ENCODE data around the gene MYOG. TPM values are rescaled to one million over a fixed set of nuclear protein-coding genes. Genes with fewer than 3 reads are reported as not detected.

MYOG gene
- total RNA-seq, 1 donor: not detected

DNA sequence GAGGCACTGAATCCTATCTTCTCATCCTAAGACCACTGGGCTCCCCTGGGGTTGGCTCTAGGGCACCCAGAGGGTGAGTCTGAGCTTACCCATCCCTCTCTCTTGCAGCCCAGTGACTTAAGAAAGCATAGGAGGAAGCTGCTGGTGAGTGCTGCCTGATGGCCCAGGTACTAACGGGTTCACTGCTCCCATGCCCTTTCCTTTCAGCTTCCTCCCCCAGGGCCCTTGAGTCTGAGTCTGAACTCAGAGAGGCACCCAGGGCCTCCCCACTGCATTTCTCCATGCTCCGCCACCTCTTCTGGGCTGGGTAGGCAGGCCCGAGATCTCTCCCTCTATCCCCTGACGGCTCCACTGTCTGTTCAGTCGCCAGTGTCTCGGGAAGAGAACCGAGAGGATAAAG lies 29.8 kb downstream of the MYOG start:
- TF ChIP-seq, protein P1, sequence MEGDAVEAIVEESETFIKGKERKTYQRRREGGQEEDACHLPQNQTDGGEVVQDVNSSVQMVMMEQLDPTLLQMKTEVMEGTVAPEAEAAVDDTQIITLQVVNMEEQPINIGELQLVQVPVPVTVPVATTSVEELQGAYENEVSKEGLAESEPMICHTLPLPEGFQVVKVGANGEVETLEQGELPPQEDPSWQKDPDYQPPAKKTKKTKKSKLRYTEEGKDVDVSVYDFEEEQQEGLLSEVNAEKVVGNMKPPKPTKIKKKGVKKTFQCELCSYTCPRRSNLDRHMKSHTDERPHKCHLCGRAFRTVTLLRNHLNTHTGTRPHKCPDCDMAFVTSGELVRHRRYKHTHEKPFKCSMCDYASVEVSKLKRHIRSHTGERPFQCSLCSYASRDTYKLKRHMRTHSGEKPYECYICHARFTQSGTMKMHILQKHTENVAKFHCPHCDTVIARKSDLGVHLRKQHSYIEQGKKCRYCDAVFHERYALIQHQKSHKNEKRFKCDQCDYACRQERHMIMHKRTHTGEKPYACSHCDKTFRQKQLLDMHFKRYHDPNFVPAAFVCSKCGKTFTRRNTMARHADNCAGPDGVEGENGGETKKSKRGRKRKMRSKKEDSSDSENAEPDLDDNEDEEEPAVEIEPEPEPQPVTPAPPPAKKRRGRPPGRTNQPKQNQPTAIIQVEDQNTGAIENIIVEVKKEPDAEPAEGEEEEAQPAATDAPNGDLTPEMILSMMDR (IDR thresholded peaks at IDR 0.05; ENCODE audit: insufficient read depth, low read length): no peak
- DNase-seq (ENCODE audit: low read depth): no peak
- H3K4me3 ChIP-seq (ENCODE audit: low read depth, low read length): no peak overlapping the region

DNA sequence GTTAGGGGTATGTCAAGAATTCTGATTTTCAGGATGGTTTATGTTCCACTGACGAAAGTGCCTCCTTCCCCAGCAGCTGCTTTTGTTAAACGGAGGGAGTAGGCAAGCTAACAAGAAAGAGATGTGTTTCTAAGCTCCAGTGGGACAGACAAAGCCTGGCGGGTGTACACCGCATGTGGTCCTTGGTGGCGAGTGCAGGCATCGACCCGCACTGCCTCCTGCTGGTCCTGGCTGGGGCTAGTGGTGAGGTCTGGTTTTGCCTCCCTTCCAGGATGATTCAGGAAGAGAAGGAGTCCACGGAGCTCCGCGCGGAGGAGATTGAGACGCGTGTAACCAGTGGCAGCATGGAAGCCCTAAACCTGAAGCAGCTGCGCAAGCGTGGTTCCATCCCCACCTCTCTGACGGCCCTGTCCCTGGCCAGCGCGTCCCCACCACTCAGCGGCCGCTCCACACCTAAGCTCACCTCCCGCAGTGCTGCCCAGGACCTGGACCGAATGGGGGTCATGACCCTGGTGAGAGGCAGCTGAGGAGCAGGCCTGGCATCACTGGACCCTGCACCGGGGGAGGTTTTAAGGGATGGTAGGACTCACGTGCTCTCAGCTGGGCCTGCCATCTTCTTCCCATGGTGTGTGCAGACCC lies 30.5 kb downstream of the MYOG start:
- H3K4me3 ChIP-seq (ENCODE audit: low read depth, low read length): no peak overlapping the region
- TF ChIP-seq, protein P1 (IDR thresholded peaks at IDR 0.05; ENCODE audit: insufficient read depth, low read length): no peak
- DNase-seq (ENCODE audit: low read depth): no peak

DNA sequence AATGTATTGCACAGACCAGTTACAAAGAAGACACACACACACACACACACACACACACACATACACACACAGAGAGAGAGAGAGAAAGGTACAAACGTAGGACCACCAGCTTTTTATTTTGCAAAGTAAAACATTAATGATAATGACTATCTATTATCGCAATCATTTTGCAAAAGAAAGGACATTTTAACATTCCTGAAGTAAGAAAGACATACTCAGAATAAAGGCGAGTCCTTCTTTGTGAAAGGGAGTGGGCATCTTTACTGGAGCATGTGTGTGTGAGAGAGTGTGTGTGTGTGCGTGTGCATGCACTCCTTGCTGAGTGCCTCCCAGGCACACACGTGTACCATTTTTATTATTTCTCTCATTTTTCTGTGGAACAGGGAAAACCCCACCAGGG lies 31.2 kb downstream of the MYOG start:
- TF ChIP-seq, protein P1 (IDR thresholded peaks at IDR 0.05; ENCODE audit: insufficient read depth, low read length): no peak
- H3K4me3 ChIP-seq (ENCODE audit: low read depth, low read length): no peak overlapping the region
- no peak for DNase-seq (ENCODE audit: low read depth)

DNA sequence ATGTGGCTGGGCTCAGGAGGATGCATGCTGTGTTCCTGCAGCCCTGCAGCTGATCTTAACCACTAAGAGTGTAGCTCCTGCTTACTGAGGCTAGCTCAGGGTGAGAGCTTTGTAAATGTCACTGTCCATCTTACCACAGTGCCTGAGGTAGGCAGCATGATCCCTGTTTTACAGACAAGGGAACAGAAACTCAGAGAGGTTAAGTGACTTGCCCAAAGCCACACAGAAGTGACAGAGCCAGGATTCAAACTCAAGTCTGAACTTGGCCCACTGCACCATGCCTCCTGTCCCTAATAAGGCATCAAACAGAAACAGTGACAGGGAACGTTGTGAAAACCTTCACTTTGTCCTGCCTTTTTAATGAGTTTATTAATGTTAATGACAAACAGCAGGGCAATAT lies 31.6 kb downstream of the MYOG start:
- TF ChIP-seq, protein P1 (IDR thresholded peaks at IDR 0.05; ENCODE audit: insufficient read depth, low read length): no peak
- no peak overlapping the region for H3K4me3 ChIP-seq (ENCODE audit: low read depth, low read length)
- no peak for DNase-seq (ENCODE audit: low read depth)

DNA sequence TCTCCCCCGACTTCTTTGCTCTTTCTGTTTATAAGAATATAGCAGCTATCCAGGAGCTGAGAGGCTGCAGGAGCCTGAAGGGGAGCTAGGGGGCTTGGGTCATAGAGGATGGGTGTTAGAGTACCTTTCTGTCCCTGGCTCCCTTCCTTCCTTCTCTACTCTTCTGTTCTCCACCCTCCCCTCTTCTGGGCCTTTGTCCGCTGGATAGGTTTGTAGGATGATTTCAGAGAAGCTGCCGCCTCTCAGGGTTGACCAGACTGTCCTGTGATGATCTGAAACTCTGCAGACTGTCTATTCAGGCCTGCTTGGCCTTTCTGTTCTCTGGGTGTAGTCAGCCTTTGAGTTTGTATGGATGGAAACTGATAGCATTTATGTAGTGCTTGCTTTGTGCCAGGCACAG lies 33.2 kb downstream of the MYOG start:
- no peak overlapping the region for H3K4me3 ChIP-seq (ENCODE audit: low read depth, low read length)
- TF ChIP-seq, protein P1 (IDR thresholded peaks at IDR 0.05; ENCODE audit: insufficient read depth, low read length): no peak

DNA sequence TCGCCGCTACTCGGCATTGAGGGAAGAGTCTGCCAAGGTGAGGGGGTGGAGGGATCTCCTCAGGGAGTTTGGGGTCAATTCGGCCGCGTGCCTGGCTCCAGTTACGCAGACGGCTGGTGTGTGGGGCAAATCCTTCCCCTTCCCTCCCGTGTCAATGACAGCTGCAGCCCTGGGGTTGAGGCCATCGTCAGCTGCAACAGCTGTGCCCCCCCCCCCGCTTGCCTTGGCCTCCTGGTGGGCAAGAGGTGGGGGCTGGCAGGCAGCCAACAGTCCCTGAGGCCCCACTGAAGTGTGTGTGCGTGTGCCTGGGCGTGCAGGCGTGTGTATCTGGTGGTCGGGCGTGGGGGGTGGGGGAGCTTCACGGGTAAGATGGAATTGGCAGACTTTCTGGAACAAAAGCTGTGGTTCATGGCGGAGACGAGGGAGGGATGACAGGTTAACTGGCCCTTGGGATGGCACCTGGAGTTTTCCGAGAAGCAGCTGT lies 33.9 kb downstream of the MYOG start:
- DNase-seq (ENCODE audit: low read depth): no peak
- no peak overlapping the region for H3K4me3 ChIP-seq (ENCODE audit: low read depth, low read length)
- TF ChIP-seq, protein P1 (IDR thresholded peaks at IDR 0.05; ENCODE audit: insufficient read depth, low read length): no peak

More for the DNA sequence above, 33.2 kb downstream of the MYOG start:
- no peak for DNase-seq (ENCODE audit: low read depth)

DNA sequence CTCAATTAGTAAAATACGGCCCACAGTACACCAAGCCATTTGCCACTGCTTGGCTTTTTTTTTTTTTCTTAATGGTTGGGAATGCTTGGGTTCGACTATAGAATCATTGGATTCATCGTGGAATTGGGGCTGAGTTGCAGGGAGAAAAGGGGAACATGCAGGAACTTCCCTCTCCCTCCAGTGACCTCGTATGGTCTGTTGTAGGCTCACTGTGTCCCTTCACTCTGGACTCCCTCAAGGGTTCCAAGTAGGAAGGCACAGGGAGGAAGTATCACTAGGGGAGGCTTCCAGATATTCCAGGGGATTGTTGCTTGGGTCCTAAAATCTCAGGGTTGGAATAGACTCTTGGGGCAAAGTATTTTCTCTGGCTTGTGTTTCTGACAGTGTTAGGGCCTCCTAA lies 35.0 kb downstream of the MYOG start:
- no peak for DNase-seq (ENCODE audit: low read depth)
- H3K4me3 ChIP-seq (ENCODE audit: low read depth, low read length): no peak overlapping the region
- TF ChIP-seq, protein P1 (IDR thresholded peaks at IDR 0.05; ENCODE audit: insufficient read depth, low read length): no peak

Measured in fibroblast of the aortic adventitia (primary cell).